ENCODE measurements around the gene TTC28.

GRCh38 chr22:28593299-28593698, 86.3 kb downstream of the TTC28 start:
- TF ChIP-seq CTCF (IDR thresholded peaks at IDR 0.05) (no peak), POLR2A (IDR thresholded peaks at IDR 0.05) (no peak)

Data from thyroid gland (tissue), 4 donors.